Mesodermal cell (in vitro differentiated cells): Measurements from ENCODE around the gene AEN.
A peak's percentile ranks its signal among the peaks of the same experiment; 100 is the strongest.
"Not testable (repeated sequence)": the region's sequence is repeated elsewhere in the genome, so short reads cannot be mapped to it uniquely, and the experiment has no call there.

ENCODE experiments used
- H3K27ac ChIP-seq: 2 replicates; pipeline ENCODE4 v1.7.0; 2013; ENCODE audit warnings: mild to moderate bottlenecking, low read depth, low read length, moderate library complexity; ENCODE audit not compliant: severe bottlenecking
- H3K36me3 ChIP-seq: 2 replicates; pipeline ENCODE4 v1.7.1; 2013; ENCODE audit warnings: mild to moderate bottlenecking, low read length, moderate library complexity; ENCODE audit not compliant: control insufficient read depth, insufficient read depth
- H3K4me1 ChIP-seq: one replicate; pipeline ENCODE4 v1.7.1; 2013; ENCODE audit warnings: mild to moderate bottlenecking, low read length; ENCODE audit not compliant: insufficient read depth, control insufficient read depth, poor library complexity, severe bottlenecking
- H3K4me3 ChIP-seq: 2 replicates; pipeline ENCODE4 v1.7.0; 2013; ENCODE audit warnings: low read length, control low read depth, mild to moderate bottlenecking; ENCODE audit not compliant: insufficient read depth, poor library complexity, severe bottlenecking; ENCODE audit errors: extremely low read depth
- H3K9me3 ChIP-seq: 2 replicates; pipeline ENCODE4 v1.7.1; 2013; ENCODE audit warnings: mild to moderate bottlenecking, low read length, moderate library complexity; ENCODE audit not compliant: control insufficient read depth
- WGBS, 2 experiments: methylation state at CpG; one replicate each; pipeline ENCODE4 v1.1.5; 2013; ENCODE audit warnings: missing lambda C conversion rate in 2 of 2; ENCODE audit not compliant: insufficient coverage in 2 of 2; 5-methylcytosine and 5-hydroxymethylcytosine counted together

AEN gene

DNA sequence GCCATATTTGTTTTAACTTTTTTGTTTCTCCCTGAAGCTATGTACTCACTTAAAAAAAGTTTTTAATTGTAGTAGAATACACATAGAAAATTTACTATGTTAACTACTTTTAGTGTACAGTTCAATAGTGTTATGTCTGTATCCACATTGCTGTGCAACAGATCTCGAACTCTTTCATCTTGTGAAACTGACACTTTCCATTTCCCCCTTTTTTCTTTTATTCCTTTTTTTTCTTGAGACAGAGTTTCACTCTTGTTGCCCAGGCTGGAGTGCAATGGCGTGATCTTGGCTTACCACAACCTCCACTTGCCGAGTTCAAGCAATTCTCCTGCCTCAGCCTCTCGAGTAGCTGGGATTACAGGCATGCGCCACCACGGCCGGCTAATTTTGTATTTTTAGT, 11.7 kb downstream of the AEN start:
- H3K36me3 ChIP-seq: peaks cover 77% of the 10 kb centered on the region
- peaks cover 18% of the 10 kb centered on the region for H3K4me1 ChIP-seq
- H3K4me3 ChIP-seq, H3K27ac ChIP-seq, H3K9me3 ChIP-seq: not testable (repeated sequence)
- 78 to 79% methylated on average over 4 of the region's 7 CpGs for WGBS, 2 experiments

DNA sequence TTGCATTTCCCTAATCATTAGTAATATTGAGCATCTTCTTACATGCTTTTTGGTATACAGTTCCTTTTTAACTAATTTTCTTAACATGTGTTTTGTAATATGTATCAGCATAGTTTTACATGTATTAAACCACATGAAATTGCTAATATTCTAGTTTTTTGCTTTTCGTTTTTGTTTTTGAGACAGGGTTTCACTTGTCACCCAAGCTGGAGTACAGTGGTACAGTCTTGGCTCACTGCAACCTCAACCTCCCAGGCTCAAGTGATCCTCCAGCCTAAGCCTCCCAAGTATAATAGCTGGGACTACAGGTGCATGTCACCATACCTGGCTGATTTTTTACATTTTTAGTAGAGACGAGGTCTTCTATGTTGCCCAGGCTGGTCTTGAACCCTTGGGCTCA, 13.3 kb downstream of the AEN start:
- 89 to 100% methylated on average over 1 to 2 of the region's 2 CpGs for WGBS, 2 experiments
- Histone ChIP-seq H3K36me3 (peaks cover 60% of the 10 kb centered on the region), H3K27ac (no peak overlapping the region), H3K4me3 (no peak overlapping the region), H3K4me1 (peaks cover 28% of the 10 kb centered on the region), H3K9me3 (no peaks in the 10 kb centered on the region)

DNA sequence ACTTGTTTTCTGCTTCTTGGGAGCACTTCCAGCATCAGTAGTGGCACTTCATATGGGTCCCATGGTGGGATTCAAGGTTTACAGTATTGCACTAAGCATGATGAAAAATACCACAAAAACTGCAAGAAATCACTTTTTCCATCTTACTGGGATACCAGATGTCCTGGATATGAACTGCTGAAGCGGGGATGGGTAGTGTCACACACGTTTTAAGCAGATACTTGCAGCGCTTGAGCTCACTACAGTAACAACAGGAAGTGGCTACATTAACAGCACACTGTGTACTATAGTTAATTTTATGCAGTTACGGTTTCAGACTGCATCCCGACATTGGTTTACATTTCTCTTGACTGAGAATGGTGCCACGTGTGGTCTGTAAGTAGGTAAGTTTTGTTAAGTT, 14.2 kb downstream of the AEN start:
- Histone ChIP-seq H3K36me3 (peaks cover 52% of the 10 kb centered on the region), H3K4me3 (no peak overlapping the region)

DNA sequence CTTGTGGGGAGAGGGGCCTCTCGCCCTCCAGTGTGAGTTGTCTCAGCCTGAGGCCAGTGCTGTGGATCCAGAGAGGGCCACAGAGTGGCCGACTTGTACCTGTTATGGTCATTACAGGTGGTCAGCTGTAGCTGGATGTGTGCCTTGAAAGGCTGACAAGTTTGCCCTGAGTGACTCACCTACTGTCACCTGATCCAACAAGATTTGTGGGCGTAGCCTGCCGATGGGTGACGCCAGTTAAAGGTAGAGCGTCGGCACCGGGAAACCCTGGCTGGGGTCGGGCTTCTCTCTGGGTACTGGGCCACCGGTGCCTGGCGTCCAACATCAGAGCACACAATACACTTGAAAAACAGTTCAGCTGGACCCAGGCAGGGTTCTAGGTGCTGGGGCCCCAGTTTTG, 14.9 kb downstream of the AEN start:
- Histone ChIP-seq H3K36me3 (peaks cover 44% of the 10 kb centered on the region), H3K4me3 (no peak overlapping the region), H3K27ac (no peak overlapping the region), H3K9me3 (no peaks in the 10 kb centered on the region), H3K4me1 (peaks cover 32% of the 10 kb centered on the region)
- WGBS, 2 experiments: 87% methylated on average over 9 to 11 of the region's 11 CpGs

More for the DNA sequence above, 14.2 kb downstream of the AEN start:
- H3K27ac ChIP-seq: no peak overlapping the region
- peaks cover 32% of the 10 kb centered on the region for H3K4me1 ChIP-seq
- no peaks in the 10 kb centered on the region for H3K9me3 ChIP-seq
- 85 to 100% methylated on average over 2 to 3 of the region's 6 CpGs for WGBS, 2 experiments

DNA sequence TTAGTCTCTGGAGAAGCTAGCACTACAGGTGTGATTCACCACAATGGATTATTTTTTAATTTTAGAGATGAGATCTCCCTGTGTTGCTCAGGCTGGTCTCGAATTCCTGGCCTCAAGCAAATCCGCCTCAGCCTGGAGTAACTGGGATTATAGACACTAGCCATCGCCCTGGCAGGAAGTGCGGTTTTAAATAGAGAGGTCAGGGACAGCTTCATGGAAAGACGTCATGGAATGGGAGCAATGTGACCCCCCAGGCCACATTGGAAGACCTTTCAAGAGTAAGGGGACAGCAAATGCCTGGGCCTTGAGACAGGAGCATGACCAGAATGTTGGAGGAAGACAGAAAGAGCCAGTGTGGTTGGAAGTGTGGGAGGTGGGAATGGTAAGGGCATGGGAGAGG, 15.5 kb downstream of the AEN start:
- no peak overlapping the region for H3K4me3 ChIP-seq
- H3K4me1 ChIP-seq: peaks cover 32% of the 10 kb centered on the region
- H3K27ac ChIP-seq: no peak overlapping the region
- WGBS, 2 experiments: 83 to 91% methylated on average over 3 to 5 of the region's 5 CpGs
- H3K36me3 ChIP-seq: peaks cover 38% of the 10 kb centered on the region
- no peaks in the 10 kb centered on the region for H3K9me3 ChIP-seq

DNA sequence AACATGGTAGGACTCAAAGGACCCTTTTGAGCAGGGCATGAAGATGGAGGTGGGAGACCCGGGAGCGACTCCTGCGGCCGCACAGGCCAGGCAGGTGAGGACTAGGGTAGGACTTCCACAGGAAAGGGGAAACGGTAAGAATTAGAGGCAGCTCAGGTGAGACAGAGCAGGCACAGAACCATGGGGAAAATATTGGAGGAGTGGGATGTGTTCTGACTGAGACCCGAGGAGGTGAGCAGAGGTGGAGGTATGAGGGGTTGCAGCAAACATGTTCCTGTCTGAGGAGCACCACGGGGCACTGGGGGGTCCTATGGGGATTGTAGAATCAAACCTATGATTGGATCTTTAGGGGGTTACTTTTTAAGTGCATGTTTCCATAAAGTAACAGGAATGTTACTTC, 16.3 kb downstream of the AEN start:
- H3K4me1 ChIP-seq: peaks cover 32% of the 10 kb centered on the region
- WGBS, 2 experiments: 75 to 76% methylated on average over 6 to 7 of the region's 7 CpGs
- no peaks in the 10 kb centered on the region for H3K9me3 ChIP-seq
- H3K4me3 ChIP-seq: no peak overlapping the region
- H3K27ac ChIP-seq: peak overlapping the region; percentile 96
- peaks cover 30% of the 10 kb centered on the region for H3K36me3 ChIP-seq

DNA sequence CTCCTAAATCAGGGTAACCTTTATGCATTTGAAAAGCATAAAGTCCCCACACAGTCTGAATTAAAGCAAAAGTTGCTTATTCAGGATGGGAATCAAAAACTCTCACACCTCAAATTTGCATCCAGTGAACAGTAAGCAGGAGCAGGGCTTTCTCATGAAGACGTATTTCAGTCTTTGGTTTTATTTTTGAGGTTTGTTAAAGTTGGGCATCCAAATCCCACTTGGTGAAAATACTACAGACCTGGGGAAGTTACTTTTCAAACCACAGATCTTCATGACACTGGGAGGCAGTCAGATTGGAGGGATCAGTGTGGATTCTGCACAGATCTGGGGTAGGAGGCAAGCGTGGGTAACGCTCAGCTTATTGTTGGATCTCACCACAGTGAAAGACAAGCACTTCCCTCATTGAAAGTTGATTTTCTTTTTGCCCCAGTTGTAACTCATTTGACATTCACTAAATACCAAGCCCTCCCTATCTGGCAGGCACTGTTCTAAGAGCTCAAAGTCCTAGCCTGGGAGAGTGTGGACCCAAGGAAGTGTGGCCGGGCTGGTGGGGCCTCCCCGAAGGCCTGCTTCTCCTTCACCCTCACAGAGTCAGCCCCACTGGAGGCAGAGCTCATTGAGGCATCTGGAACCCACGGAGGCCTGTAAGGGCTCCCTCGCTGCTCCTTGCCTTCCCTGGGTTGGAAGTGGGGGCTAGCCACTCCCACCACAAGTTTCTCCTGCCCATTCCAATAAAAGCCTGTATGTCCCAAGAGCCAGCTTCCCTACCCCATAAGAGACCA, 16.9 kb downstream of the AEN start:
- H3K9me3 ChIP-seq: no peaks in the 10 kb centered on the region
- H3K36me3 ChIP-seq: peaks cover 26% of the 10 kb centered on the region
- H3K27ac ChIP-seq: peak overlapping the region; percentile 96
- WGBS, 2 experiments: 69 to 86% methylated on average over 3 to 6 of the region's 7 CpGs
- peaks cover 32% of the 10 kb centered on the region for H3K4me1 ChIP-seq
- H3K4me3 ChIP-seq: no peak overlapping the region

DNA sequence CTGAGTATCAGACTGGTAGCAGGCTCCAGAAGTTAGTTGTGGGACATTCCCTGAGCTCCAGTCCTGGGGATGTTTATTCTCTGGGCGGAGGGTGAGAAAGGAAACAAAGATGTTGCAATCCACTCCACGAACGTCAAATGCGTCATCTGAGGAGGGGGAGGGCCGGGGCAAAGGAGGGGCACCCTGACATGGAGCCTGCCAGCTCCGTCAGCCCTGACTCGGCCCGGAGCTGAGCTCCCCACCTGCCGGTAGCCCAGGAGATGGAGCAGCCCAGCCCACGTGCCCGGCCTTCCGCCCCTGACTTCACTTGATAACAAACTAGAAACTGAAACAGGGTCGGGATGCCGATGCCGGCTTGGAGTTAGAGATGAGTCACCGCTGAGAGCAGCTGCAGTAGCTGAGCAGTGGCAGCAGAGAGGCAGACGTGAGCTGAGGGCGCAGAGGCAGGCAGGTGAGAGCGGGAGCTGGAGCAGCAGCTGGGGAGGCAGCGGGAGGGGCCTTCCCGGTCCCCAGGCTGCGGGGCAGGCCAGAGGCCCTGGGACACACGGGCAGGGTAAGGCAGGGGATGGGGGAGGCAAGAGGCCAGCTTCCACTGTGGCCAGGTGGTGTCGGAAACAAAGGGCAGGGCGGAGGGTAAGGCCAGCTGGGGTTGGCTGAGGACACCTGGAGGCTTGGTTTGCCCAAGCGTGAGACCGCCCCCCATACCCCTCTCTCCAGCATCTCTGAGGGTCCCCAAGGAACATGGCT, 17.7 kb downstream of the AEN start, which contains the start of gene ISG20:
TSS of gene ISG20 (plus strand) at position 391 of the 747 bp plus-strand sequence. CDS start at position 742, 351 bp downstream.
- WGBS, 2 experiments: 22 to 28% methylated on average over 11 to 27 of the region's 27 CpGs
- peaks cover 18% of the 10 kb centered on the region for H3K36me3 ChIP-seq
- H3K4me3 ChIP-seq: no peak within 1 kb of the TSS
- no peaks in the 10 kb centered on the region for H3K9me3 ChIP-seq
- peak within 1 kb of the TSS; percentile 96 for H3K27ac ChIP-seq
- peaks cover 32% of the 10 kb centered on the region for H3K4me1 ChIP-seq

DNA sequence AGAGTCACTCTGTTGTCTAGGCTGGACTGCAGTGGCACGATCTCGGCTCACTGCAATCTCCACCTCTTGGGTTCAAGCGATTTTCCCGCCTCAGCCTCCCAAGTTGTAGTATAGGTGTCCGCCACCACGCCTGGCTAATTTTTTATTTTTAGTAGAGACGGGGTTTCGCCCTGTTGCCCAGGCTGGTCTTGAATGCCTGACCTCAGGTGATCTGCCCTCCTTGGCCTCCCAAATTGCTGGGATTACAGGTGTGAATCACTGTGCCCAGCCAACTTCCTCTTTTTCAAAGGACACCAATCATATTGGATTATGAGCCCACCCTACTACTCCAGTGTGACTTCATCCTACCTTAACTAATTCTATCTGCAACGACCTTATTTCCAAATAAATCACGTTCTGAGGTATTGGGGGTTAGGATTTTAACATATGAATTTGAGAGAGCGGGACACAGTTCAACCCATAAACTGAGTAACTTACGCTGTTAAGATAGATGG, 20.9 kb downstream of the AEN start:
- 91 to 92% methylated on average over 10 of the region's 12 CpGs for WGBS, 2 experiments
- H3K4me1 ChIP-seq: peaks cover 22% of the 10 kb centered on the region
- H3K4me3 ChIP-seq: no peak overlapping the region
- H3K9me3 ChIP-seq: no peaks in the 10 kb centered on the region
- no peaks in the 10 kb centered on the region for H3K36me3 ChIP-seq
- no peak overlapping the region for H3K27ac ChIP-seq

DNA sequence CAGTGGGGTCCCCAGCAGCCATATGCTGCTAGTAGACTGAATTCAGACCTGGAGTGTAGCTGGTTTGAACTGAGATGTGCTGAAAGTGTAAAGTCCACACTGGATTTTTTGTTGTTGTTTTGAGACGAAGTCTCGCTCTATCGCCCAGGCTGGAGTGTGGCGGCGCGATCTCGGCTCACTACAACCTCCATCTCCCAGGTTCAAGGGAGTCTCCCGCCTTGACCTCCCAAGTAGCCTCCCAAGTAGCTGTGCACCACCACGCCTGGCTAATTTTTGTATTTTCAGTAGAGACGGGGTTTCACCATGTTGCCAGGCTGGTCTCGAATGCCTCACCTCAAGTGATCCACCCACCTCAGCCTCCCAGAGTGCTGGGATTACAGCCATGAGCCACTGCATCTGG, 21.4 kb downstream of the AEN start:
- WGBS, 2 experiments: 95 to 98% methylated on average over 4 to 10 of the region's 11 CpGs
- peaks cover 17% of the 10 kb centered on the region for H3K4me1 ChIP-seq
- not testable (repeated sequence) for H3K36me3 ChIP-seq, H3K27ac ChIP-seq, H3K4me3 ChIP-seq, H3K9me3 ChIP-seq
